Measurements from ENCODE around the gene TNNT3. TPM values are rescaled to one million over a fixed set of nuclear protein-coding genes. Genes with fewer than 3 reads are reported as not detected.

TNNT3 gene
- total RNA-seq, 4 donors from 2014 or later, result 3.2 to 60.6 (median 29.3) TPM; not detected in 1

DNA sequence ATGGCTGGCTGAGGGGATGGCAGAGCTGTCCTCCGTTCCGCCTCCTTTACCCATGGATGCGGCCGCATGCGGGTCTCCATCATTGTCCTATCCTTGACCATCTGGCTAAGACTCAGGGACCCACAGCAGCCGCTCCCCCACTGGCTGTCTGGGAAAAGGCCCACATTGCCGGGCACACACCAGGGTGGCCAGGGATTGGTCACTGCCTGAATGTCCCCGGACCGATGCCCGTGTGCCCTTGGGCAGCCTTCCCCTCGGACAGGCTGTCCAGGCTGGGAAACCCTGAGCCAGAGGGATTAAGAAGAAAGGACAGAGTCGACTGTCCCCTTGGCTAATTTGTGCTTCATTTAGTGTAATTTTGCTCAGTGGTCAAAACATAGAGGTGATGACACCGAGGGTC is 55.7 kb downstream of the TNNT3 start:
- TF ChIP-seq, protein P1, sequence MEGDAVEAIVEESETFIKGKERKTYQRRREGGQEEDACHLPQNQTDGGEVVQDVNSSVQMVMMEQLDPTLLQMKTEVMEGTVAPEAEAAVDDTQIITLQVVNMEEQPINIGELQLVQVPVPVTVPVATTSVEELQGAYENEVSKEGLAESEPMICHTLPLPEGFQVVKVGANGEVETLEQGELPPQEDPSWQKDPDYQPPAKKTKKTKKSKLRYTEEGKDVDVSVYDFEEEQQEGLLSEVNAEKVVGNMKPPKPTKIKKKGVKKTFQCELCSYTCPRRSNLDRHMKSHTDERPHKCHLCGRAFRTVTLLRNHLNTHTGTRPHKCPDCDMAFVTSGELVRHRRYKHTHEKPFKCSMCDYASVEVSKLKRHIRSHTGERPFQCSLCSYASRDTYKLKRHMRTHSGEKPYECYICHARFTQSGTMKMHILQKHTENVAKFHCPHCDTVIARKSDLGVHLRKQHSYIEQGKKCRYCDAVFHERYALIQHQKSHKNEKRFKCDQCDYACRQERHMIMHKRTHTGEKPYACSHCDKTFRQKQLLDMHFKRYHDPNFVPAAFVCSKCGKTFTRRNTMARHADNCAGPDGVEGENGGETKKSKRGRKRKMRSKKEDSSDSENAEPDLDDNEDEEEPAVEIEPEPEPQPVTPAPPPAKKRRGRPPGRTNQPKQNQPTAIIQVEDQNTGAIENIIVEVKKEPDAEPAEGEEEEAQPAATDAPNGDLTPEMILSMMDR (IDR thresholded peaks at IDR 0.05), result no peak
- TF ChIP-seq POLR2A (IDR thresholded peaks at IDR 0.05), result no peak
- Histone ChIP-seq H3K4me1 (no peaks in the 10 kb centered on the region), H3K36me3 (no peaks in the 10 kb centered on the region), H3K27me3 (no peaks in the 10 kb centered on the region), H3K27ac (no peak overlapping the region), H3K9me3 (no peaks in the 10 kb centered on the region), H3K4me3 (no peak overlapping the region)
- no peak for DNase-seq
- intact Hi-C loops (cut with DNase I; ENCODE audit: low total_unique reads), result no loop called here

DNA sequence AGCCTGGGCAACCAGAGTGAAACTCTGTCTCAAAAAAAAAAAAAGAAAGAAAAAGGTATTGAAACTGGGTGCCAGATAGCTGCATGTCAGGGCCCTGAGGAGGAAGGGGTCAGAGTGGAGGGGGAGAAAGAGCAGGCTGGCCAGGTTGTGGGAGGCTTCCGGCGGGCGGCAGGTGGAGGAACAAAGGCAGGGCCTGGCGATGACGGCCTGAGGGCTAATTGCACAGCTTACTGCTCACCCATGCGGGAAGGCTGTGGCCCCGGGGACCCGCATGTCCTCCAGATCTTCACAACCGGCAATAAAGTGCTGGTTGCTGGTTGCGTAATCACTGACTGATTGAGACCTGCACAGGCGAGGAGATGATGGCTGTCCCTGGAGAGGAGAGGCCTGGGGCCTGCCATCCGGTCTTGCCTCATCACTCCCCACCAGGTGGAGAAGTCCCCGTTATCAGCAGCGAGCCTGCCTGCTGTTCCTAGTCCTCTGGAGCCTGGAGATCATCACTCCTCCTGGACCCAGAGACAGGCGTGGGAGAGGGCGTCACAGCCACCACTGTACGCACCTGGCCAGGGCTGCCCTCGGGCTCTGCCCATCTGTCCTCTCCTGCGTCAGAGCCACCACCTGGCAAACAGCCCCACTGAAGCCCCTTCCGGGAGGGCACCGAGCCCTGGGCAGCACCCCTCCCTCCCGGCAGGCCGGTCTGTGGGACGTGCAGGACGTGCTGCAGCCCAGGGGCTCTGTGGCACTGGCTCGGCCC is 59.4 kb downstream of the TNNT3 start:
- no peak overlapping the region for H3K4me3 ChIP-seq
- H3K27ac ChIP-seq, result no peak overlapping the region
- TF ChIP-seq, protein P1 (IDR thresholded peaks at IDR 0.05), result no peak
- TF ChIP-seq POLR2A (IDR thresholded peaks at IDR 0.05), result no peak
- DNase-seq, result no peak
- H3K9me3 ChIP-seq, result no peaks in the 10 kb centered on the region
- H3K4me1 ChIP-seq, result no peaks in the 10 kb centered on the region
- intact Hi-C loops (cut with DNase I; ENCODE audit: low total_unique reads), result no loop called here
- H3K27me3 ChIP-seq, result no peaks in the 10 kb centered on the region
- H3K36me3 ChIP-seq, result no peaks in the 10 kb centered on the region

DNA sequence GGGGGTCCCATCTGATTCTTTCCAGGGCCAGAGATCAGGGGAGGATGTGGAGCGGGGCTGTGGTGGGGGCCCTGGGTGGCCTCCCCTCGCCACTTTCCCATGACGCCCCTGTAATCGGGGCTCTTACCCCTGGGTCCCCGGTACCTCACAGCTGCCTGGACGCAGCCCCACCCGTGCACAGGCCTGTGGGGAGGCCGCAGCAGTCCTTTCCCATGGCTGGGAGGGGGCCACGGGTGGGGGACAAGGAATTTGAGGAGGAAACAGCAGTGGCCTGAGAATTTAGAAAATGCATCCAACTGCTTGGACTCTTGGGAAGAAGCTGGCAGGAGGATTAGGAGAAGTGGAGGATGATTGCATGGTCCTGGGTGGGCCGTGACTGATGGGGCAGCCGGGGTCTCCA is 60.1 kb downstream of the TNNT3 start:
- TF ChIP-seq, protein P1 (IDR thresholded peaks at IDR 0.05), result no peak
- TF ChIP-seq POLR2A (IDR thresholded peaks at IDR 0.05), result no peak
- Histone ChIP-seq H3K27me3 (no peaks in the 10 kb centered on the region), H3K9me3 (no peaks in the 10 kb centered on the region), H3K4me3 (no peak overlapping the region), H3K4me1 (no peaks in the 10 kb centered on the region), H3K36me3 (no peaks in the 10 kb centered on the region), H3K27ac (no peak overlapping the region)
- intact Hi-C loops (cut with DNase I; ENCODE audit: low total_unique reads), result no loop called here
- no peak for DNase-seq

DNA sequence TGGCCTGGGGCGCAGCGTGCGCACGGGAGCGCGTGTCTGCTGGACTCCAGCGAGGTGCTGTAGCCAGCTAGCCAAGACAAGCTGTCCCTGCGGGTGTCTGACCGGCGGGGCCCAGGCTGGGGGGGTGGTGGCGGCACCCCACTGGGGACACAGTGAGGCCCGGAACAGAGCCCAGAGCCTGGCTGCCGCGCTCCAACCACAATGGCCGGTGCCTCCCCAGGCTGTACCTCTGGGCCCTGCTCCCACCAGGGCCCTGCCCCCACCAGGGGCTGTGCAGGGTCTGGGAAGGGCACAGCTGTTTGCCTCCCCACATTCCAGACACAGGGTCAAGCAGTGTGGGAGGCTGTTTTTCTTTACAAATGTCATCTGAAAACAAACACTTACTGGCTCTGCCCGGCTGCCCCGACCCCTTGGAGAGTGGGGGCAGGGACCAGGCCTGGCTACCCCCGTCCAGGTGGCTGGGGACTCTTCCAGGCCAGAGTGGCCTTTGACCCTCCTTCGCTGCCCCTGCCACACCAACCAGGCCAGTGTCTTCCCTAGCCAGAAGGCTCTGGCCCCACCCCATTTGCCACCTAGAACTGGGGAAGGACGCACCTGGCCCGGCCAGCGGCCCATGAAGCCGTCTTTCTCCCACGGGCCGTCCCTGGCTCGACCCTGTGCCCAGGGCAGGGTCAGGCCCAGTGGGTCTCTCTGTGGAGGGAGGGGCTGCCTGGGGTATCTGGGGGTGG is 63.5 kb downstream of the TNNT3 start:
- Histone ChIP-seq H3K27ac (no peak overlapping the region), H3K27me3 (no peaks in the 10 kb centered on the region), H3K36me3 (no peaks in the 10 kb centered on the region), H3K4me3 (no peak overlapping the region), H3K9me3 (no peaks in the 10 kb centered on the region), H3K4me1 (no peaks in the 10 kb centered on the region)
- intact Hi-C loops (cut with DNase I; ENCODE audit: low total_unique reads), result no loop called here
- DNase-seq, result no peak
- no peak for TF ChIP-seq POLR2A (IDR thresholded peaks at IDR 0.05)
- TF ChIP-seq, protein P1 (IDR thresholded peaks at IDR 0.05), result no peak

DNA sequence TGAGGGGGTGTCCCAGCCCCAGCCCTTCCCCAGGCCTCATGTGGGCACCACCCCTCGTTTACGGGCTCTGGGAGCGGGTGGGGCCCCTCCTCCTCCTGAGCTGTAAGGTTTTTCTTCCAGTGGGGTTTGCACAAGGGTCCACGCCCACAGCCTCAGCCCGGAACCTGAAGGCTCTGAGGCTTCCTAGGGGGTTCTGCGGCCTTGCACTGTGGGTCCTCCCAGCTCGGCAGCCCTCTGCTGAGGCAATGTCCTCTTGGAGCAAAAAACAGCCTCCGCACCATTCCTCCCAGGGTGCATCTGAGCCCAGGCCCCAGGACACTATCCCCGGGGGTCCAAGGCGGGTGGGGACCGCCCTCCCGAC is 64.1 kb downstream of the TNNT3 start:
- intact Hi-C loops (cut with DNase I; ENCODE audit: low total_unique reads), result no loop called here
- peak in 1 of 2 donors; percentile 10 for DNase-seq

More for the DNA sequence above, 64.1 kb downstream of the TNNT3 start:
- Histone ChIP-seq H3K9me3 (no peaks in the 10 kb centered on the region), H3K27ac (no peak overlapping the region), H3K27me3 (no peaks in the 10 kb centered on the region), H3K36me3 (no peaks in the 10 kb centered on the region), H3K4me1 (no peaks in the 10 kb centered on the region), H3K4me3 (no peak overlapping the region)
- TF ChIP-seq POLR2A (IDR thresholded peaks at IDR 0.05), result no peak
- TF ChIP-seq, protein P1 (IDR thresholded peaks at IDR 0.05), result no peak

Measured in uterus (tissue), 4 donors.